Liver (tissue), 9 donors: ENCODE measurements around the gene DKKL1. TPM values are rescaled to one million over a fixed set of nuclear protein-coding genes. Genes with fewer than 3 reads are reported as not detected.

Source experiments
- DNase-seq: peaks from one replicate; pipeline ENCODE4 v3.0.0-alpha.2; 2017; ENCODE audit warnings: low spot score
- H3K27ac ChIP-seq, 2 donors: one replicate each; pipeline ENCODE4 v1.7.0; 2013; ENCODE audit warnings: inconsistent platforms in 2 of 2, low read length in 2 of 2, control low read depth in 1 of 2, low read depth in 1 of 2, mild to moderate bottlenecking in 1 of 2
- H3K27me3 ChIP-seq, 4 donors: one replicate each; pipeline versions ENCODE4 v1.6.1 to v1.7.0; 2013; ENCODE audit warnings: low read length in 3 of 4, inconsistent platforms in 1 of 4, mild to moderate bottlenecking in 1 of 4, moderate library complexity in 1 of 4; ENCODE audit not compliant: control insufficient read depth in 4 of 4, insufficient read depth in 4 of 4
- H3K36me3 ChIP-seq, 4 donors: one replicate each; pipeline versions ENCODE4 v1.6.1 to v1.7.0; 2013; ENCODE audit warnings: low read length in 3 of 4, mild to moderate bottlenecking in 3 of 4, low read depth in 1 of 4, moderate library complexity in 1 of 4; ENCODE audit not compliant: control insufficient read depth in 4 of 4, insufficient read depth in 3 of 4
- H3K4me1 ChIP-seq, 4 donors: one replicate each; pipeline versions ENCODE4 v1.6.1 to v1.7.0; 2013; ENCODE audit warnings: low read length in 3 of 4, mild to moderate bottlenecking in 3 of 4, moderate library complexity in 1 of 4; ENCODE audit not compliant: control insufficient read depth in 4 of 4, insufficient read depth in 4 of 4
- H3K4me3 ChIP-seq, 3 donors: one replicate each; pipeline versions ENCODE4 v1.6.1 to v1.7.0; 2013; ENCODE audit warnings: low read length in 3 of 3, control low read depth in 1 of 3, low read depth in 1 of 3, mild to moderate bottlenecking in 1 of 3
- H3K9ac ChIP-seq, 2 donors: one replicate each; pipeline ENCODE4 v1.7.0; 2013; ENCODE audit warnings: low read length in 2 of 2, mild to moderate bottlenecking in 2 of 2, moderate library complexity in 2 of 2, control low read depth in 1 of 2, low read depth in 1 of 2
- H3K9me3 ChIP-seq, 4 donors: one replicate each; pipeline versions ENCODE4 v1.6.1 to v1.7.0; 2013; ENCODE audit warnings: low read length in 3 of 4; ENCODE audit not compliant: control insufficient read depth in 4 of 4
- ATF3 ChIP-seq: IDR thresholded peaks from 2 replicates; pipeline ENCODE4 v1.6.1; 2016; ENCODE audit warnings: antibody characterized with exemption
- GABPA ChIP-seq, 2 donors: IDR thresholded peaks in 1 of 2; conservative IDR thresholded peaks in 1 of 2; 2 replicates each; pipeline ENCODE4 v1.6.1; 2016; ENCODE audit warnings: antibody characterized with exemption in 2 of 2, mild to moderate bottlenecking in 1 of 2, moderate library complexity in 1 of 2
- HNF4G ChIP-seq: IDR thresholded peaks from 2 replicates; pipeline ENCODE4 v1.6.1; 2016; ENCODE audit warnings: antibody characterized with exemption
- NR2F2 ChIP-seq: IDR thresholded peaks from 2 replicates; pipeline ENCODE4 v1.6.1; 2016; ENCODE audit warnings: antibody characterized with exemption
- RAD21 ChIP-seq, 2 donors: IDR thresholded peaks; 2 replicates each; pipeline ENCODE4 v1.6.1; 2016; ENCODE audit warnings: antibody characterized with exemption in 2 of 2, mild to moderate bottlenecking in 2 of 2
- RXRA ChIP-seq, 2 donors: IDR thresholded peaks; 2 replicates each; pipeline ENCODE4 v1.6.1; 2017 to 2018; ENCODE audit warnings: antibody characterized with exemption in 2 of 2, mild to moderate bottlenecking in 1 of 2
- SP1 ChIP-seq: IDR thresholded peaks from 2 replicates; pipeline ENCODE4 v1.6.1; 2018; ENCODE audit warnings: antibody characterized with exemption, mild to moderate bottlenecking
- ZBTB33 ChIP-seq: IDR thresholded peaks from 2 replicates; pipeline ENCODE4 v1.6.1; 2016; ENCODE audit warnings: antibody characterized with exemption
- WGBS: extraction: QIAGEN DNeasy Blood & Tissue Kit; methylation state at CpG from one replicate; pipeline ENCODE4 v1.1.7; 2013; 5-methylcytosine and 5-hydroxymethylcytosine counted together
- polyA plus RNA-seq, 2 donors: library from polyadenylated mRNA; stranded (reverse) in 1 of 2; unstranded in 1 of 2; fragments of 200-250 nt in 1 of 2; fragments of >200 nt in 1 of 2; fragmentation: Nextera tagmentation in 1 of 2; extraction: Ambion mirVana in 1 of 2; gene quantifications; one replicate each; pipeline versions ENCODE4 v1.2.1 to v1.2.3, GENCODE V29; 2013 to 2015
- total RNA-seq, 2 donors: library from RNA; depleted of rRNA; stranded (reverse); fragments of >200 nt; gene quantifications; one replicate each; pipeline ENCODE4 v1.2.3, GENCODE V29; 2014
- TF ChIP-seq, protein P1 (sequence below): fragments of 150-350 bp; IDR thresholded peaks from 2 replicates; pipeline ENCODE4 v1.5.1; 2017; ENCODE audit warnings: improper control_type of control experiment, low read depth, low read length; ENCODE audit not compliant: missing input control
- TF ChIP-seq, protein P2 (sequence below): IDR thresholded peaks from 2 replicates; pipeline ENCODE4 v1.6.1; 2016; ENCODE audit warnings: antibody characterized with exemption
- TF ChIP-seq, protein P3 (sequence below): IDR thresholded peaks from 2 replicates; pipeline ENCODE4 v1.6.1; 2016; ENCODE audit warnings: antibody characterized with exemption, mild to moderate bottlenecking
- donor health status: healthy.
- donor health status: healthy.
- donor health status: healthy.
- donor health status: healthy.
- donor health status: healthy.

Gene DKKL1
- total and polyA plus RNA-seq, 4 donors: 0.14 to 0.16 TPM; not detected in 2

GRCh38 chr19:49421039-49421877 lies 57.6 kb downstream of the DKKL1 start:
- TF ChIP-seq NR2F2: no peak
- peak; percentile 47 for DNase-seq

DNA sequence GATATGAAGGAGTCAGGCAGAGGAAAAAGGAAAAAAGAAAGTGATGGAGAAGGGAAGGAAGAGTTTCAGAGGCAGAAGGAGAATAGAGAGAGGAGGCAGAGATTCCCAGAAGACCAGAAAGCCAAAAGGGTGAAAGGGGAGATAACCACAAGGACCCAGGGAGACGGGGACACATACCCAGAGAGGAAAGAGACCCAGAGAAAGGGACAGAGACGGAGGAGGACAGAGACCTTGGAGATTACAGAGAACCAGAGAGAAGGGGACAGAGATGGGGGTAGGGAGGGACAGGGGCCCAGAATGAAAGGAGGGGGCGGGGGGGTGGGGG lies 58.2 kb downstream of the DKKL1 start:
- H3K9ac ChIP-seq: no peak overlapping the region
- peaks cover 5 to 11% (median 7%) of the 10 kb centered on the region in 4 donors for H3K4me1 ChIP-seq
- WGBS: 29% methylated on average over 3 of the region's 3 CpGs
- H3K9me3 ChIP-seq: no peaks in the 10 kb centered on the region
- TF ChIP-seq SP1 (no peak), RAD21 (IDR thresholded peaks at IDR 0.05) (no peak), GABPA (IDR thresholded peaks at IDR 0.05 in 1 of 2, conservative IDR thresholded peaks at IDR 0.05 in 1 of 2) (no peak), HNF4G (no peak), ZBTB33 (no peak), ATF3 (no peak), RXRA (IDR thresholded peaks at IDR 0.05) (no peak)
- TF ChIP-seq, protein P1, sequence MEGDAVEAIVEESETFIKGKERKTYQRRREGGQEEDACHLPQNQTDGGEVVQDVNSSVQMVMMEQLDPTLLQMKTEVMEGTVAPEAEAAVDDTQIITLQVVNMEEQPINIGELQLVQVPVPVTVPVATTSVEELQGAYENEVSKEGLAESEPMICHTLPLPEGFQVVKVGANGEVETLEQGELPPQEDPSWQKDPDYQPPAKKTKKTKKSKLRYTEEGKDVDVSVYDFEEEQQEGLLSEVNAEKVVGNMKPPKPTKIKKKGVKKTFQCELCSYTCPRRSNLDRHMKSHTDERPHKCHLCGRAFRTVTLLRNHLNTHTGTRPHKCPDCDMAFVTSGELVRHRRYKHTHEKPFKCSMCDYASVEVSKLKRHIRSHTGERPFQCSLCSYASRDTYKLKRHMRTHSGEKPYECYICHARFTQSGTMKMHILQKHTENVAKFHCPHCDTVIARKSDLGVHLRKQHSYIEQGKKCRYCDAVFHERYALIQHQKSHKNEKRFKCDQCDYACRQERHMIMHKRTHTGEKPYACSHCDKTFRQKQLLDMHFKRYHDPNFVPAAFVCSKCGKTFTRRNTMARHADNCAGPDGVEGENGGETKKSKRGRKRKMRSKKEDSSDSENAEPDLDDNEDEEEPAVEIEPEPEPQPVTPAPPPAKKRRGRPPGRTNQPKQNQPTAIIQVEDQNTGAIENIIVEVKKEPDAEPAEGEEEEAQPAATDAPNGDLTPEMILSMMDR: no peak
- TF ChIP-seq, protein P2, sequence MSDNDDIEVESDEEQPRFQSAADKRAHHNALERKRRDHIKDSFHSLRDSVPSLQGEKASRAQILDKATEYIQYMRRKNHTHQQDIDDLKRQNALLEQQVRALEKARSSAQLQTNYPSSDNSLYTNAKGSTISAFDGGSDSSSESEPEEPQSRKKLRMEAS: no peak
- TF ChIP-seq, protein P3, sequence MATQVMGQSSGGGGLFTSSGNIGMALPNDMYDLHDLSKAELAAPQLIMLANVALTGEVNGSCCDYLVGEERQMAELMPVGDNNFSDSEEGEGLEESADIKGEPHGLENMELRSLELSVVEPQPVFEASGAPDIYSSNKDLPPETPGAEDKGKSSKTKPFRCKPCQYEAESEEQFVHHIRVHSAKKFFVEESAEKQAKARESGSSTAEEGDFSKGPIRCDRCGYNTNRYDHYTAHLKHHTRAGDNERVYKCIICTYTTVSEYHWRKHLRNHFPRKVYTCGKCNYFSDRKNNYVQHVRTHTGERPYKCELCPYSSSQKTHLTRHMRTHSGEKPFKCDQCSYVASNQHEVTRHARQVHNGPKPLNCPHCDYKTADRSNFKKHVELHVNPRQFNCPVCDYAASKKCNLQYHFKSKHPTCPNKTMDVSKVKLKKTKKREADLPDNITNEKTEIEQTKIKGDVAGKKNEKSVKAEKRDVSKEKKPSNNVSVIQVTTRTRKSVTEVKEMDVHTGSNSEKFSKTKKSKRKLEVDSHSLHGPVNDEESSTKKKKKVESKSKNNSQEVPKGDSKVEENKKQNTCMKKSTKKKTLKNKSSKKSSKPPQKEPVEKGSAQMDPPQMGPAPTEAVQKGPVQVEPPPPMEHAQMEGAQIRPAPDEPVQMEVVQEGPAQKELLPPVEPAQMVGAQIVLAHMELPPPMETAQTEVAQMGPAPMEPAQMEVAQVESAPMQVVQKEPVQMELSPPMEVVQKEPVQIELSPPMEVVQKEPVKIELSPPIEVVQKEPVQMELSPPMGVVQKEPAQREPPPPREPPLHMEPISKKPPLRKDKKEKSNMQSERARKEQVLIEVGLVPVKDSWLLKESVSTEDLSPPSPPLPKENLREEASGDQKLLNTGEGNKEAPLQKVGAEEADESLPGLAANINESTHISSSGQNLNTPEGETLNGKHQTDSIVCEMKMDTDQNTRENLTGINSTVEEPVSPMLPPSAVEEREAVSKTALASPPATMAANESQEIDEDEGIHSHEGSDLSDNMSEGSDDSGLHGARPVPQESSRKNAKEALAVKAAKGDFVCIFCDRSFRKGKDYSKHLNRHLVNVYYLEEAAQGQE: no peak
- no peak for DNase-seq
- no peak overlapping the region for H3K4me3 ChIP-seq
- H3K36me3 ChIP-seq: no peaks in the 10 kb centered on the region
- no peak overlapping the region for H3K27ac ChIP-seq
- peaks cover 6 to 27% (median 15%) of the 10 kb centered on the region in 4 donors for H3K27me3 ChIP-seq

More at GRCh38 chr19:49421039-49421877, 57.6 kb downstream of the DKKL1 start:
- Histone ChIP-seq H3K27me3 (peaks cover 6 to 24% (median 10%) of the 10 kb centered on the region in 4 donors), H3K27ac (no peak overlapping the region), H3K4me3 (peak overlapping the region in 1 of 3 donors; percentile 22), H3K4me1 (peaks cover 5 to 11% (median 7%) of the 10 kb centered on the region in 4 donors), H3K9ac (no peak overlapping the region), H3K36me3 (no peaks in the 10 kb centered on the region), H3K9me3 (no peaks in the 10 kb centered on the region)
- WGBS: 12% methylated on average over 48 of the region's 48 CpGs
